IMR-90 (cell line): ENCODE measurements around the gene HS6ST2. TPM values are rescaled to one million over a fixed set of nuclear protein-coding genes. Genes with fewer than 3 reads are reported as not detected.

ENCODE experiments used
- ATAC-seq: fragments of 200-7000 bp; cut with Tn5 transposase; 2 replicates; pipeline ENCODE4 v1.9.1; 2020; ENCODE audit warnings: low read depth, mild to moderate bottlenecking, moderate library complexity
- BruUV-seq: library from RNA; stranded (reverse); fragments of 400-500 nt; replicated peaks from 2 replicates; lab custom pipeline; 2021; lab: Mats Ljungman, UMichigan
- CTCF ChIA-PET: fragments of 300-600 bp; formaldehyde crosslinking; extraction: SDS; loops from one replicate; lab custom pipeline; 2021; ENCODE audit warnings: antibody characterized with exemption; lab: Yijun Ruan, JAX
- POLR2A ChIA-PET: fragments of 300-600 bp; sonication (Branson Sonifier 250); formaldehyde crosslinking; loops from one replicate; lab custom pipeline; 2022; ENCODE audit warnings: antibody characterized with exemption; ENCODE audit not compliant: unreplicated experiment; lab: Charles Lee
- DNase-seq: peaks from one replicate; pipeline ENCODE4 v3.0.0; 2013
- H2AFZ ChIP-seq: replicated peaks from 2 replicates; pipeline ENCODE3; 2013; ENCODE audit warnings: low read length, mild to moderate bottlenecking; ENCODE audit not compliant: poor library complexity
- H2AK5ac ChIP-seq: 2 replicates; pipeline ENCODE4 v1.6.1; 2013; ENCODE audit warnings: low read depth, low read length, inconsistent platforms
- H2AK9ac ChIP-seq: replicated peaks from 2 replicates; pipeline ENCODE3; 2013; ENCODE audit warnings: mild to moderate bottlenecking, low read depth, low read length, moderate library complexity; ENCODE audit not compliant: poor library complexity
- H2BK120ac ChIP-seq: 2 replicates; pipeline ENCODE4 v1.6.1; 2013; ENCODE audit warnings: low read depth, low read length, inconsistent platforms
- H2BK15ac ChIP-seq: 3 replicates; pipeline ENCODE4 v1.6.1; 2013; ENCODE audit warnings: low read depth, low read length, inconsistent platforms
- H2BK20ac ChIP-seq: 2 replicates; pipeline ENCODE4 v1.6.1; 2013; ENCODE audit warnings: low read depth, mild to moderate bottlenecking, inconsistent platforms, low read length, moderate library complexity
- H2BK5ac ChIP-seq: 2 replicates; pipeline ENCODE4 v1.6.1; 2013; ENCODE audit warnings: mild to moderate bottlenecking, low read depth, low read length, inconsistent platforms; ENCODE audit not compliant: poor library complexity, severe bottlenecking
- H3K14ac ChIP-seq: replicated peaks from 2 replicates; pipeline ENCODE4 v1.6.1; 2013; ENCODE audit warnings: low read depth, low read length, inconsistent platforms
- H3K18ac ChIP-seq: 2 replicates; pipeline ENCODE4 v1.6.1; 2013; ENCODE audit warnings: low read depth, low read length, control low read depth
- H3K23ac ChIP-seq: 2 replicates; pipeline ENCODE4 v1.6.1; 2013; ENCODE audit warnings: low read depth, low read length, inconsistent platforms
- H3K27ac ChIP-seq: 2 replicates; pipeline ENCODE4 v1.5.1; 2013; ENCODE audit warnings: mild to moderate bottlenecking, control low read depth, low read length; ENCODE audit not compliant: insufficient read depth
- H3K27me3 ChIP-seq: 2 replicates; pipeline ENCODE4 v1.6.1; 2013; ENCODE audit warnings: low read length; ENCODE audit not compliant: control insufficient read depth, insufficient read depth
- H3K36me3 ChIP-seq: 2 replicates; pipeline ENCODE4 v1.6.1; 2013; ENCODE audit warnings: low read length, mixed read lengths; ENCODE audit not compliant: control insufficient read depth, insufficient read depth
- H3K4ac ChIP-seq: 2 replicates; pipeline ENCODE4 v1.6.1; 2013; ENCODE audit warnings: low read depth, low read length, inconsistent platforms
- H3K4me1 ChIP-seq: 2 replicates; pipeline ENCODE4 v1.6.1; 2013; ENCODE audit warnings: low read length, mixed read lengths; ENCODE audit not compliant: control insufficient read depth, insufficient read depth
- H3K4me2 ChIP-seq: 2 replicates; pipeline ENCODE4 v1.6.1; 2013; ENCODE audit warnings: low read depth, mild to moderate bottlenecking, control low read depth, low read length, moderate library complexity
- H3K4me3 ChIP-seq: 2 replicates; pipeline ENCODE4 v1.5.1; 2013; ENCODE audit warnings: low read depth, mild to moderate bottlenecking, control low read depth, low read length, moderate library complexity; ENCODE audit not compliant: insufficient read depth
- H3K56ac ChIP-seq: 2 replicates; pipeline ENCODE4 v1.6.1; 2013; ENCODE audit warnings: low read length, inconsistent platforms; ENCODE audit not compliant: insufficient read depth; ENCODE audit errors: extremely low read depth
- H3K79me1 ChIP-seq, 2 experiments: 2 replicates each; pipeline ENCODE4 v1.6.1; 2013; ENCODE audit warnings: low read length in 2 of 2, inconsistent platforms in 1 of 2, low read depth in 1 of 2
- H3K9ac ChIP-seq: 2 replicates; pipeline ENCODE4 v1.6.1; 2013; ENCODE audit warnings: low read depth, low read length, control low read depth
- H3K9me1 ChIP-seq: 2 replicates; pipeline ENCODE4 v1.6.1; 2013; ENCODE audit warnings: low read length, inconsistent platforms; ENCODE audit not compliant: insufficient read depth
- H3K9me3 ChIP-seq: 2 replicates; pipeline ENCODE4 v1.6.1; 2013; ENCODE audit warnings: low read length; ENCODE audit not compliant: control insufficient read depth, insufficient read depth
- H4K20me1 ChIP-seq: 2 replicates; pipeline ENCODE4 v1.6.1; 2013; ENCODE audit warnings: low read length, inconsistent platforms; ENCODE audit not compliant: insufficient read depth
- H4K5ac ChIP-seq: 2 replicates; pipeline ENCODE4 v1.6.1; 2013; ENCODE audit warnings: mild to moderate bottlenecking, low read depth, low read length, control low read depth
- H4K8ac ChIP-seq, 2 experiments: 2 replicates each; pipeline ENCODE4 v1.6.1; 2013; ENCODE audit warnings: low read depth in 2 of 2, low read length in 2 of 2, control low read depth in 1 of 2, inconsistent platforms in 1 of 2
- H4K91ac ChIP-seq: 2 replicates; pipeline ENCODE4 v1.6.1; 2013; ENCODE audit warnings: low read depth, low read length, inconsistent platforms; ENCODE audit not compliant: insufficient read depth
- FOS ChIP-seq: fragments of 150-350 bp; IDR thresholded peaks from 2 replicates; pipeline ENCODE4 v1.6.1; 2016; ENCODE audit warnings: low read depth, low read length
- MAFK ChIP-seq: IDR thresholded peaks from 2 replicates; pipeline ENCODE4 v1.6.1; 2012; ENCODE audit warnings: low read depth, low read length, improper control_type of control experiment
- MXI1 ChIP-seq: IDR thresholded peaks from 2 replicates; pipeline ENCODE4 v1.6.1; 2012; ENCODE audit warnings: low read depth, mild to moderate bottlenecking, low read length, moderate library complexity, borderline replicate concordance
- RCOR1 ChIP-seq: IDR thresholded peaks from 2 replicates; pipeline ENCODE4 v1.6.1; 2012; ENCODE audit warnings: mild to moderate bottlenecking, low read length, improper control_type of control experiment; ENCODE audit not compliant: insufficient replicate concordance
- SMC3 ChIP-seq: fragments of 150-350 bp; IDR thresholded peaks from 2 replicates; pipeline ENCODE4 v1.6.1; 2016; ENCODE audit warnings: low read depth, mild to moderate bottlenecking, antibody characterized with exemption, low read length, moderate library complexity
- dilution Hi-C: fragments of 300-500 bp; cut with HindIII; formaldehyde crosslinking; loops from one replicate; pipeline ENCODE4 v1.14.3; 2018; ENCODE audit warnings: low sequenced_read_pairs; ENCODE audit not compliant: unreplicated experiment
- in situ Hi-C: fragments of 300-500 bp; cut with MboI; formaldehyde crosslinking; loops from 3 replicates; pipeline ENCODE4 v1.14.3; 2019; ENCODE audit warnings: low sequenced_read_pairs, inconsistent platforms, mixed read lengths
- intact Hi-C: fragments of 100-400 bp; cut with micrococcal nuclease; formaldehyde crosslinking; loops from 2 replicates; pipeline ENCODE4 v1.10.0; 2022
- polyA plus RNA-seq, 3 experiments: library from polyadenylated mRNA; depleted of rRNA; stranded (reverse); fragments of >200 nt; gene quantifications; 2 replicates each; pipeline ENCODE4 v1.2.3, GENCODE V29; 2012; ENCODE audit warnings: low replicate concordance in 1 of 3
- total RNA-seq: library from RNA; depleted of rRNA; stranded (reverse); fragments of >200 nt; gene quantifications from 2 replicates; pipeline ENCODE4 v1.2.3, GENCODE V29; 2012

The HS6ST2 gene
- total and polyA plus RNA-seq, 2 of the 4 experiments (the other 2 are of a cell fraction) = not detected

GRCh38 chrX:132818638-132819037 lies 139.8 kb downstream of the HS6ST2 start:
- ChIA-PET CTCF (no interaction called here), POLR2A (no interaction called here)
- Histone ChIP-seq H3K9me1 (no peaks in the 10 kb centered on the region), H2AK9ac (no peak overlapping the region), H4K5ac (no peak overlapping the region), H3K56ac (no peak overlapping the region), H2BK120ac (no peak overlapping the region), H3K9ac (no peak overlapping the region), H2AK5ac (no peak overlapping the region), H3K14ac (no peak overlapping the region), H4K91ac (no peak overlapping the region), H3K79me1 (no peaks in the 10 kb centered on the region), H2BK15ac (no peak overlapping the region), H3K18ac (no peak overlapping the region), H4K20me1 (no peaks in the 10 kb centered on the region), H3K4me2 (no peak overlapping the region), H3K23ac (no peak overlapping the region), H3K4ac (no peak overlapping the region), H2AFZ (no peak overlapping the region), H2BK5ac (no peak overlapping the region), H4K8ac (no peak overlapping the region), H3K4me3 (no peak overlapping the region), H3K27me3 (no peaks in the 10 kb centered on the region; the same call in 1 of the 2 replicates), H3K36me3 (no peaks in the 10 kb centered on the region), H2BK20ac (no peak overlapping the region), H3K27ac (no peak overlapping the region), H3K4me1 (no peaks in the 10 kb centered on the region), H3K9me3 (no peaks in the 10 kb centered on the region)
- DNase-seq = no peak
- dilution Hi-C loops (no loop called here), intact Hi-C loops (no loop called here), in situ Hi-C loops (no loop called here)
- TF ChIP-seq FOS (no peak), RCOR1 (no peak), SMC3 (no peak), MXI1 (no peak), MAFK (no peak)
- no TSS peak for BruUV-seq
- no peak for ATAC-seq
